Measurements from ENCODE around the gene DCAF8.
"Not testable (repeated sequence)": the region's sequence is repeated elsewhere in the genome, so short reads cannot be mapped to it uniquely, and the experiment has no call there.

The DCAF8 gene

DNA sequence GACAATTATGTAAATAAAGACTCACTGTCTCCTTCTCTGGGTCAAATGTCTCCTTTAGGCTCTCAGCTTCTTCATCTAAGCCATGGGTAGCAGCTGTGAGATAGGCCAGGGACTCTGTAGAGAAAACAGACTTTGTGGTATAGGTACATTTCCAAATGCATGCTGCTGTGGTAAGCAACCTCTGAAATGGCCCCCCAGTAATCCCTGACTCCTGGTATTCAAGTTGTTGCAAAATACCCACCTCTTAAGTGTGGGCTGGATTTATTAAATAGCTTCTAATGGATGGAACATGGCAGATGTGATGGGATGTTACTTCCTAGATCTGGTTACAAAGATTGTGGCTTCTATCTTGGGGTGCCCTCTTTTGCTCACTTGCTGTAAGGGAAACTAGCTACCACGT, 33.7 kb upstream of the DCAF8 start:
- CTCF ChIA-PET, result interaction anchor here (1.0 to 9.7 kb wide), 3 partner anchors 32 to 106 kb away, joined by 3 to 126 read pairs (median 6); partner anchors contain the start of gene CASQ1
- TF ChIP-seq, protein P1, sequence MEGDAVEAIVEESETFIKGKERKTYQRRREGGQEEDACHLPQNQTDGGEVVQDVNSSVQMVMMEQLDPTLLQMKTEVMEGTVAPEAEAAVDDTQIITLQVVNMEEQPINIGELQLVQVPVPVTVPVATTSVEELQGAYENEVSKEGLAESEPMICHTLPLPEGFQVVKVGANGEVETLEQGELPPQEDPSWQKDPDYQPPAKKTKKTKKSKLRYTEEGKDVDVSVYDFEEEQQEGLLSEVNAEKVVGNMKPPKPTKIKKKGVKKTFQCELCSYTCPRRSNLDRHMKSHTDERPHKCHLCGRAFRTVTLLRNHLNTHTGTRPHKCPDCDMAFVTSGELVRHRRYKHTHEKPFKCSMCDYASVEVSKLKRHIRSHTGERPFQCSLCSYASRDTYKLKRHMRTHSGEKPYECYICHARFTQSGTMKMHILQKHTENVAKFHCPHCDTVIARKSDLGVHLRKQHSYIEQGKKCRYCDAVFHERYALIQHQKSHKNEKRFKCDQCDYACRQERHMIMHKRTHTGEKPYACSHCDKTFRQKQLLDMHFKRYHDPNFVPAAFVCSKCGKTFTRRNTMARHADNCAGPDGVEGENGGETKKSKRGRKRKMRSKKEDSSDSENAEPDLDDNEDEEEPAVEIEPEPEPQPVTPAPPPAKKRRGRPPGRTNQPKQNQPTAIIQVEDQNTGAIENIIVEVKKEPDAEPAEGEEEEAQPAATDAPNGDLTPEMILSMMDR (IDR thresholded peaks at IDR 0.05; ENCODE audit: control extremely low read depth, extremely low read depth, low read depth, missing control alignments), result no peak
- POLR2A ChIA-PET, result no interaction called here
- DNase-seq (ENCODE audit: extremely low spot score), result no peak

DNA sequence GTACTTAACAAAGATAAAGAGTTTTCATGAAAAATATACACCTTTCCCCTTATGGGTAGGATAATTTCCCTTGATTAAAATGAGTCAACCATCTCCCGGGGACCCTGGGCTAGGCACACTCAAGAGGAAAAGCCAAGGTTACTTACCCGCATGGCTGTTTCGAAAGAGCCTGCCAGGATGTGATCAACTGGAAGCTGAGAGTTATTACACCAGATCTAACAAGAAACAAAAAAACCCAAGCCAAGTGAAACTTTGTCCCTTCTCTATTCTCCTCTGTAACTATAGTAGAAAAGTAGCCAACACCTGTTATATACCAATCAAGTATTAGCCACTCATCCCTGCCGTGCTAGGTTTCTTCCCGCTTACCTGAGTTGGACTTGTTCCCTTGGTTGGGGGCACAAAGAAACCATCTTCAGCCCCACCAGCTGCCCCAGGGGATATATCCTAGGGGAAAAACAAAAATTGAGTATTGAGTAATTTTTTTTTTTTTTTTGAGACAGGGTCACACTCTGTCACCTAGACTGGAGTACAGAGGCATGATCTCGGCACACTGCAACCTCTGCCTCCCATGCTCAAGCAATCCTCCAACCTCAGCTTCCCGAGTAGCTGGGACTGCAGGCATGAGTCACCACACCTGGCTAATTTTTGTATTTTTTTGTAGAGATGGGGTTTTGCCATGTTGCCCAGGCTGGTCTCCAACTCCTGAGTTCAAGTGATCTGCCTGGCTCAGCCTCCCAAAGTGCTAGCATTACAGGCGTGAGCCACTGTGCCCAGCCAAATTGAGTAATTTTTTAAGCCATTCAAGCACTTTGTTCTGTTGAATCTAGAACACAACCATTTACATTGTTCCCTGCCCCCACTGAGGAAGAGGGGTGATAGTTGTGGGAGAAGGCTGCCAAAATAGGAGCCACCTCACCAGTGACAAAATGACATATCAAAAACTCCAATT, 30.9 kb upstream of the DCAF8 start:
- ChIA-PET POLR2A (no interaction called here), CTCF (interaction anchor here (0.6 to 9.7 kb wide), 27 partner anchors 9 to 749 kb away, joined by 3 to 126 read pairs (median 14); partner anchors contain the start of genes CASQ1, DCAF8 and PEA15)
- no peak for DNase-seq (ENCODE audit: extremely low spot score)
- TF ChIP-seq, protein P1 (IDR thresholded peaks at IDR 0.05; ENCODE audit: control extremely low read depth, extremely low read depth, low read depth, missing control alignments), result no peak

DNA sequence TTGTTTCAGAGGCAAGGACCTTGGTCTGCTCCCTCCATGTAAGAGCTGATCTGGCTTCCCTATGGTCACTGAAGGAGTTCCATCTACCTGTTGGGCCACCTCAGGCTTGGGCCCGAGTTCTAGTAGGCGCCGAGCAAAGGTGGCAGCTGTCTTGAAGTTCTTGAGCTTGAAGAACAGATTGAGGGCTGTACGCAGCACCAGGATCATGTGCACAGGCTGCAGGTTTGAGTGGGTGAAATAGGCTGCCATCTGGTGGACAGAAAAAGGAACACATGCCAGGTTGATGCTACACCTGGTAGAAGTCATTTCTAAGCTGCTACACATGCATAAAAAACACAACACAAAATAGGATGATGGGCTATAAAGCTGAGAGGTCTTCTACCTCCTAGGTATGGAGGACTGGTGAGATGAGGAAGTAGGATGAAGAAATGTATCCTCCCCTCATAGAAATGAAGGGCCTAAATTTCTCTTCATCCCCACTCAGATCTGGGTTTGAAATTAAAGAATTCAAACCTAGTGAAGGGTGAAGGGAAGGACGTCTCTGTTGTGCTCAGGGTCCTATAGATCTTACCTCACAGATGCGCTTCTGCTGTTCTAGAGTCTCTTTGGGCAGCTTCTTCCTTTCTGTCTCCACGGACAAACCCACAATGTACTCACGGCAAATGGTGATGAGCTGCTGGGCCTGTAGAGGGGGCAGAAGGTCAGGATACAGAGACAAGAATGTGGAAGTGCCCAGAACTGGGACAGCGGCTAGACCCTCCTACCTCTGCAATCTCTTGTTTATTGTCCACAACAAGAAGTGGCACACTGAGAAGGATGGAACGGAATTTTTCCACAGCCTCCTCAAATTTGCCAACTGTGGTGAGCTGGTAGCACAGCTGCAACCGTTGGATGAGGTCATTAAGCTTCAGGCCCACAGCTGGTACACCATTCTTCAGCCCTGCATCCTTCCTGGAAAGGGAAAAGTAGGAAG, 29.2 kb upstream of the DCAF8 start:
- CTCF ChIA-PET, result interaction anchor here (0.6 to 9.7 kb wide), 67 partner anchors 11 to 246 kb away, joined by 3 to 126 read pairs (median 5); partner anchors contain the start of genes CASQ1, DCAF8, IGSF8 and PEA15
- TF ChIP-seq, protein P1 (IDR thresholded peaks at IDR 0.05; ENCODE audit: control extremely low read depth, extremely low read depth, low read depth, missing control alignments), result peak; percentile 75
- POLR2A ChIA-PET, result interaction anchor here (0.9 kb wide), 1 partner anchor 35 kb away, joined by 4 read pairs; no protein-coding TSS in a partner anchor
- DNase-seq (ENCODE audit: extremely low spot score), result peak; percentile 64

DNA sequence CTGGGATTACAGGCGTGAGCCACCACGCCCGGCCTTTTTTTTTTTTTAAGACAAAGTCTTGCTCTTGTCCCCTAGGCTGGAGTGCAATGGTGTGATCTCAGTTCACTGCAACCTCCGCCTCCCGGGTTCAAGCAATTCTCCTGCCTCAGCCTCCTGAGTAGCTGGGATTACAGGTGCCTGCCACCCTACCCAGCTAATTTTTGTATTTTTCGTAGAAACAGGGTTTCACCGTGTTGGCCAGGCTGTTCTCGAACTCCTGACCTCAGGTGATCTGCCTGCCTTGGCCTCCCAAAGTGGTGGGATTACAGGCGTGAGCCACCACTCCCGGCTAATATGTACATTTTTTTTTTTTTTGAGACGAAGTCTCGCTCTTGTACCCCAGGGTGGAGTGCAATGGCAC, 25.4 kb upstream of the DCAF8 start:
- CTCF ChIA-PET, result interaction anchor here (0.9 to 9.7 kb wide), 7 partner anchors 11 to 187 kb away, joined by 3 to 126 read pairs (median 12); partner anchors contain the start of genes CASQ1 and DCAF8
- POLR2A ChIA-PET, result interaction anchor here (0.7 kb wide), 1 partner anchor 63 kb away, joined by 4 read pairs; no protein-coding TSS in a partner anchor
- not testable (repeated sequence) for DNase-seq (ENCODE audit: extremely low spot score)

DNA sequence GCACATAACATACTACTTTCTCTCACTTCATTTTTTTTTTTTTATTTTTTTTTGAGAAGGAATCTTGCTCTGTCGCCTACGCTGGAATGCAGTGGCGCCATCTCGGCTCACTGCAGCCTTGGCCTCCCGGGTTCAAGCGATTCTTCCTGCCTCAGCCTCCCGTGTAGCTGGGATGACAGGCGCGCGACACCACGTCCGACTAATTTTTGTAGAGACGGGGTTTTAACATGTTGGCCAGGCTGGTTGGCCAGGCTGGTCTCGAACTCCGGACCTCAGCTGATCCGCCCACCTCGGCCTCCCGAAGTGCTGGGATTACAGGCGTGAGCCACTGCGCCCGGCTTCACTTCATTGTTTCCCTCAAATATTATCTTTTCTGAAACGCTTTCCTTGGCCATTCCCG, 23.2 kb upstream of the DCAF8 start:
- CTCF ChIA-PET, result interaction anchor here (0.7 to 3.4 kb wide), 6 partner anchors 11 to 200 kb away, joined by 3 to 15 read pairs (median 3); no protein-coding TSS in a partner anchor
- TF ChIP-seq, protein P1 (IDR thresholded peaks at IDR 0.05; ENCODE audit: control extremely low read depth, extremely low read depth, low read depth, missing control alignments), result no peak
- POLR2A ChIA-PET, result interaction anchor here (0.9 kb wide), 1 partner anchor 66 kb away, joined by 3 read pairs; no protein-coding TSS in a partner anchor
- no peak for DNase-seq (ENCODE audit: extremely low spot score)

DNA sequence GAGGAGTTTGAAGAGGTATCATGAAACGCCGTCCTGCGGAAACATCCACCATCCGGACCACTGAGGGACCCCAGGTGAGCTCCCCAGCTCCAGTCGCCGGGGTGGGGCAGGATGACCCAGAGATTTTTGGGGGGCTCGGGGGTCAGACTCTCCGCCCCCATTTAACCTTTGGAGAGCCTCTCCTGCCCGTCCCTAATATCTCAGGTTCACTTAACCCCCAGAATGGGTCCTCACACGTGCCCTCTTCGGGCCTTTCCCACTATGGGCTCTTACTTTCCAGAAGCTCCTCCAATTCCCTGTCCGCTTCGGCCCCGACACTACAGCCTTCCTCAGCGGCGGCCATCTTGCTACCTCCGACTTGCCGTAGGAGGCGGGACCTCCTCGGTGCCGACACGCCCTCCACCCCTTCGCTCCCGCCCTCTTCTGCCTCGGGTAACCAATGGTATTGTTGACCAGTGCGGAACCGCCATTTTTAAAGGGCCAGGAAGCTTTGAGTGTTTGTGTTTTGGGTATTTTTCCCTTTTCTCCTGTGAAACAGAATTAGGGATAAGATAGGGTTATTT, 22.5 kb upstream of the DCAF8 start, which contains the start of gene PEX19:
TSS of gene PEX19 (minus strand) at position 352 of the 563 bp plus-strand sequence. CDS start at position 343, 9 bp downstream.
- CTCF ChIA-PET, result interaction anchor here (0.7 to 3.4 kb wide), 7 partner anchors 10 to 199 kb away, joined by 3 to 15 read pairs (median 3); no protein-coding TSS in a partner anchor
- TF ChIP-seq, protein P1 (IDR thresholded peaks at IDR 0.05; ENCODE audit: control extremely low read depth, extremely low read depth, low read depth, missing control alignments), result no peak
- peak; percentile 97 for DNase-seq (ENCODE audit: extremely low spot score)
- POLR2A ChIA-PET, result interaction anchor here (0.9 kb wide), 1 partner anchor 65 kb away, joined by 3 read pairs; no protein-coding TSS in a partner anchor
